Measurements from ENCODE around the gene RPF1. TPM values are rescaled to one million over a fixed set of nuclear protein-coding genes. Genes with fewer than 3 reads are reported as not detected.
A peak's percentile ranks its signal among the peaks of the same experiment; 100 is the strongest.

RPF1 gene
- total RNA-seq, 1 experiment from 2014 or later: 33.6 TPM

DNA sequence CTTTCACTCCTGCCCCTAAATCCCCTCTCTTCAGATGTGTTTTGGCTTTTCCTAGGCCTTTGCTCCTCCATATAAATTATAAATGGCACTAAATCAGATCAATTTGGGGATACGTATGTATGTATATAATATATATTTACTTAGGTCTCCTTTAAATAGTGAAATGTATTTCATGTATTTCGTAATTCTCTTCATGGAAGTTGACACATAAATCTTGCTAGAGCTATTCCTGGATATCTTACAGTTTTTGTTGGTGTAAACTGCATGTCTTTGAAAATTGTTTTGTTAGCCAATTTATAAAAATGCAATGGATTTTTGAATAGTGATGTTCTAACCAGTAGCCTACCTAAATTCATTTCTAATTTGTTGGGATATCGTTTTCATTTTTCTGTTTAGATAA, 9.0 kb downstream of the RPF1 start:
- Mint-ChIP-seq H3K36me3 (ENCODE audit: insufficient read depth, unreplicated experiment) (peaks cover 20% of the 10 kb centered on the region), H3K27me3 (ENCODE audit: unreplicated experiment) (no peaks in the 10 kb centered on the region), H3K9me3 (ENCODE audit: low read depth, unreplicated experiment) (peaks cover 2% of the 10 kb centered on the region), H3K4me3 (ENCODE audit: low read depth, unreplicated experiment) (no peak overlapping the region), H3K4me1 (ENCODE audit: low read depth, unreplicated experiment) (peaks cover 18% of the 10 kb centered on the region), H3K27ac (ENCODE audit: unreplicated experiment) (no peak overlapping the region)
- BruUV-seq (replicated peaks): no TSS peak
- intact Hi-C loops (cut with micrococcal nuclease; ENCODE audit: unreplicated experiment): no loop called here
- TF ChIP-seq, protein P1, sequence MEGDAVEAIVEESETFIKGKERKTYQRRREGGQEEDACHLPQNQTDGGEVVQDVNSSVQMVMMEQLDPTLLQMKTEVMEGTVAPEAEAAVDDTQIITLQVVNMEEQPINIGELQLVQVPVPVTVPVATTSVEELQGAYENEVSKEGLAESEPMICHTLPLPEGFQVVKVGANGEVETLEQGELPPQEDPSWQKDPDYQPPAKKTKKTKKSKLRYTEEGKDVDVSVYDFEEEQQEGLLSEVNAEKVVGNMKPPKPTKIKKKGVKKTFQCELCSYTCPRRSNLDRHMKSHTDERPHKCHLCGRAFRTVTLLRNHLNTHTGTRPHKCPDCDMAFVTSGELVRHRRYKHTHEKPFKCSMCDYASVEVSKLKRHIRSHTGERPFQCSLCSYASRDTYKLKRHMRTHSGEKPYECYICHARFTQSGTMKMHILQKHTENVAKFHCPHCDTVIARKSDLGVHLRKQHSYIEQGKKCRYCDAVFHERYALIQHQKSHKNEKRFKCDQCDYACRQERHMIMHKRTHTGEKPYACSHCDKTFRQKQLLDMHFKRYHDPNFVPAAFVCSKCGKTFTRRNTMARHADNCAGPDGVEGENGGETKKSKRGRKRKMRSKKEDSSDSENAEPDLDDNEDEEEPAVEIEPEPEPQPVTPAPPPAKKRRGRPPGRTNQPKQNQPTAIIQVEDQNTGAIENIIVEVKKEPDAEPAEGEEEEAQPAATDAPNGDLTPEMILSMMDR (IDR thresholded peaks at IDR 0.05; ENCODE audit: unreplicated experiment): no peak
- CTCF ChIA-PET: no interaction called here
- no peak for DNase-seq

DNA sequence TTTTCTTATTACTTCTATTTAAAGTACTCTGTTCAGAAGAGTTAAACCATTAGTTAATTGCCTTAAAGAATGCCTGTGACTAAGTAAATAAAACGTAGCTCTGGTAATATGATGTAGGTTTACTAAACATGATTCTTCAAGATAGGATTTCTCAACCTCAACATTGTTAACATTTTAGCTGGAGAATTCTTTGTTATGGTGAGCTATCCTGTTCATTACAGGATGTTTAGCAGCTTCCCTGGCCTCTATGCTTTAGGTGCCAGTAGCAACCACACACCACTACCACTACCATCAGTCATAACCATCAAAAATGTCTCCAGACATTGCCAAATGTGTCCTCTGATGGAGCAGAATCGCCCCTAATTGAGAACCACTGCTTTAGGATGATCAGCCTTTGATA, 10.7 kb downstream of the RPF1 start:
- CTCF ChIA-PET: no interaction called here
- H3K4me3 Mint-ChIP-seq (ENCODE audit: low read depth, unreplicated experiment): no peak overlapping the region
- H3K36me3 Mint-ChIP-seq (ENCODE audit: insufficient read depth, unreplicated experiment): peaks cover 8% of the 10 kb centered on the region
- peaks cover 18% of the 10 kb centered on the region for H3K4me1 Mint-ChIP-seq (ENCODE audit: low read depth, unreplicated experiment)
- intact Hi-C loops (cut with micrococcal nuclease; ENCODE audit: unreplicated experiment): no loop called here
- H3K9me3 Mint-ChIP-seq (ENCODE audit: low read depth, unreplicated experiment): peaks cover 2% of the 10 kb centered on the region
- no TSS peak for BruUV-seq (replicated peaks)
- no peak overlapping the region for H3K27ac Mint-ChIP-seq (ENCODE audit: unreplicated experiment)
- H3K27me3 Mint-ChIP-seq (ENCODE audit: unreplicated experiment): no peaks in the 10 kb centered on the region
- DNase-seq: no peak
- TF ChIP-seq, protein P1 (IDR thresholded peaks at IDR 0.05; ENCODE audit: unreplicated experiment): no peak

DNA sequence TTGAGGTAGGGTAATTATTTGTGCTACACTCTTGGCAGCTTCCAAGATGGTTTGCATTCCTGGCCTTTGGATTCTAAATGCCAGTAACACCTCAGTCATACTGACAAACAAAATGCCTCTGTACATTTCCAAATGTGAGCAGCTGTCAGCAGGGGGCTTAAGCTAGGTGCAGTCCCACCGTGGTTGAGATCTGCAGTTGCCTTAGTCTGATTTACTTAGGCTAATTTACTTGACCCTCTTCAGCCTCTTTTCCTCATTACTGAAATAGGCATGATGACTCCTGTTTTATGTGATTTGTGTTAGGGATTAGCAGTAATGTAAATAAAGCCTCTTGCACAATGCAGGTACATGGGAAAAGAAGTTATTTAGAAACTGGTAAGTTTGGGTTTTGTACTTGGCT, 13.7 kb downstream of the RPF1 start:
- CTCF ChIA-PET: interaction anchor here (0.6 kb wide), 1 partner anchor 13 kb away, joined by 3 read pairs; no protein-coding TSS in a partner anchor
- no TSS peak for BruUV-seq (replicated peaks)
- peaks cover 18% of the 10 kb centered on the region for H3K36me3 Mint-ChIP-seq (ENCODE audit: insufficient read depth, unreplicated experiment)
- TF ChIP-seq, protein P1 (IDR thresholded peaks at IDR 0.05; ENCODE audit: unreplicated experiment): no peak
- no peak for DNase-seq
- no peak overlapping the region for H3K27ac Mint-ChIP-seq (ENCODE audit: unreplicated experiment)
- no peaks in the 10 kb centered on the region for H3K27me3 Mint-ChIP-seq (ENCODE audit: unreplicated experiment)
- no peaks in the 10 kb centered on the region for H3K4me1 Mint-ChIP-seq (ENCODE audit: low read depth, unreplicated experiment)
- intact Hi-C loops (cut with micrococcal nuclease; ENCODE audit: unreplicated experiment): no loop called here
- H3K9me3 Mint-ChIP-seq (ENCODE audit: low read depth, unreplicated experiment): no peaks in the 10 kb centered on the region
- H3K4me3 Mint-ChIP-seq (ENCODE audit: low read depth, unreplicated experiment): no peak overlapping the region

- CTCF ChIA-PET: no interaction called here
- no TSS peak for BruUV-seq (replicated peaks)
- intact Hi-C loops (cut with micrococcal nuclease; ENCODE audit: unreplicated experiment): no loop called here
- Mint-ChIP-seq H3K27ac (ENCODE audit: unreplicated experiment) (peak overlapping the region; percentile 72), H3K9me3 (ENCODE audit: low read depth, unreplicated experiment) (no peaks in the 10 kb centered on the region), H3K27me3 (ENCODE audit: unreplicated experiment) (no peaks in the 10 kb centered on the region), H3K4me3 (ENCODE audit: low read depth, unreplicated experiment) (no peak overlapping the region), H3K4me1 (ENCODE audit: low read depth, unreplicated experiment) (no peaks in the 10 kb centered on the region), H3K36me3 (ENCODE audit: insufficient read depth, unreplicated experiment) (peaks cover 17% of the 10 kb centered on the region)
- TF ChIP-seq, protein P1 (IDR thresholded peaks at IDR 0.05; ENCODE audit: unreplicated experiment): no peak
- no peak for DNase-seq
These were observed 14.7 kb downstream of the RPF1 start for GRCh38 chr1:84493747-84494146.

Measured in Calu3 (cell line).